Breast epithelium (tissue), 4 donors: ENCODE measurements around the gene RPS14. TPM values are rescaled to one million over a fixed set of nuclear protein-coding genes. Genes with fewer than 3 reads are reported as not detected.

Source experiments
- DNase-seq, 2 donors: peaks; one replicate each; pipeline ENCODE4 v3.0.0-alpha.2; 2019; ENCODE audit warnings: low spot score in 2 of 2
- H3K27ac ChIP-seq, 2 donors: fragments of 200-600 bp; sonication (generic) in 1 of 2; one replicate each; pipeline ENCODE4 v1.5.1; 2016 to 2019; ENCODE audit warnings: mild to moderate bottlenecking in 1 of 2
- H3K27me3 ChIP-seq, 2 donors: fragments of 200-600 bp; sonication (generic) in 1 of 2; one replicate each; pipeline versions ENCODE4 v1.5.1 to v1.6.0; 2017 to 2019; ENCODE audit warnings: control low read depth in 1 of 2, mild to moderate bottlenecking in 1 of 2
- H3K36me3 ChIP-seq: fragments of 200-600 bp; one replicate; pipeline ENCODE4 v1.5.1; 2019
- H3K4me1 ChIP-seq, 2 donors: fragments of 200-600 bp; sonication (generic); one replicate each; pipeline ENCODE4 v1.5.1; 2016 to 2019; ENCODE audit warnings: control low read depth in 1 of 2
- H3K4me3 ChIP-seq, 3 donors: fragments of 200-600 bp; sonication (generic); 1 replicate in 2 of 3; 2 replicates in 1 of 3; pipeline ENCODE4 v1.5.1; 2016 to 2019; ENCODE audit warnings: mild to moderate bottlenecking in 3 of 3, moderate library complexity in 2 of 3
- H3K9me3 ChIP-seq, 2 donors: fragments of 200-600 bp; sonication (generic) in 1 of 2; one replicate each; pipeline ENCODE4 v1.5.1; 2016 to 2019; ENCODE audit warnings: control low read depth in 1 of 2
- CTCF ChIP-seq, 3 donors: fragments of 450-650 bp; IDR thresholded peaks; one replicate each; pipeline ENCODE4 v1.5.1; 2016 to 2017; ENCODE audit warnings: antibody characterized with exemption in 3 of 3, mild to moderate bottlenecking in 3 of 3, moderate library complexity in 3 of 3
- POLR2A ChIP-seq: fragments of 450-650 bp; IDR thresholded peaks from one replicate; pipeline ENCODE4 v1.6.1; 2016; ENCODE audit warnings: antibody characterized with exemption, mild to moderate bottlenecking, moderate library complexity
- POLR2AphosphoS5 ChIP-seq, 3 donors: sonication (generic); formaldehyde crosslinking; IDR thresholded peaks; one replicate each; pipeline ENCODE4 v1.6.1; 2017; ENCODE audit warnings: antibody characterized with exemption in 3 of 3
- intact Hi-C: fragments of 100-400 bp; cut with DNase I; formaldehyde crosslinking; loops from one replicate; pipeline ENCODE4 v1.15.1; 2023; ENCODE audit warnings: low total_unique reads
- total RNA-seq, 3 donors: library from RNA; depleted of rRNA; stranded (reverse); fragments of >200 nt; gene quantifications; one replicate each; pipeline ENCODE4 v1.1.0, GENCODE V29; 2016

RPS14 gene
- total RNA-seq, 3 donors from 2014 or later, result 3,271 to 4,472 (median 4,011) TPM

GRCh38 chr5:150401076-150401375, 48.5 kb downstream of the RPS14 start:
- DNase-seq, result no peak
- no peaks in the 10 kb centered on the region for H3K27me3 ChIP-seq
- intact Hi-C loops, result loop anchor here (1.0 kb wide), 1 partner anchor 48 kb away; the partner anchor contains the start of gene RPS14
- H3K27ac ChIP-seq, result no peak overlapping the region
- no peaks in the 10 kb centered on the region for H3K4me1 ChIP-seq
- H3K9me3 ChIP-seq, result no peaks in the 10 kb centered on the region
- H3K36me3 ChIP-seq, result peaks cover 17% of the 10 kb centered on the region
- TF ChIP-seq POLR2AphosphoS5 (IDR thresholded peaks at IDR 0.05), result no peak
- no peak for TF ChIP-seq CTCF (IDR thresholded peaks at IDR 0.05)
- no peak for TF ChIP-seq POLR2A
- no peak overlapping the region for H3K4me3 ChIP-seq

GRCh38 chr5:150400316-150401075, 49.0 kb downstream of the RPS14 start:
- TF ChIP-seq POLR2A (no peak), CTCF (IDR thresholded peaks at IDR 0.05) (no peak), POLR2AphosphoS5 (IDR thresholded peaks at IDR 0.05) (no peak)
- Histone ChIP-seq H3K9me3 (no peaks in the 10 kb centered on the region), H3K4me1 (no peaks in the 10 kb centered on the region), H3K27me3 (no peaks in the 10 kb centered on the region), H3K36me3 (peaks cover 17% of the 10 kb centered on the region), H3K4me3 (no peak overlapping the region), H3K27ac (no peak overlapping the region)
- no peak for DNase-seq
- intact Hi-C loops, result loop anchor here (1.0 kb wide), 1 partner anchor 49 kb away; the partner anchor contains the start of gene RPS14

- Histone ChIP-seq H3K9me3 (no peaks in the 10 kb centered on the region), H3K36me3 (peaks cover 17% of the 10 kb centered on the region), H3K27me3 (no peaks in the 10 kb centered on the region), H3K27ac (no peak overlapping the region), H3K4me1 (no peaks in the 10 kb centered on the region), H3K4me3 (no peak overlapping the region)
- intact Hi-C loops, result no loop called here
- TF ChIP-seq POLR2AphosphoS5 (IDR thresholded peaks at IDR 0.05) (no peak), POLR2A (no peak), CTCF (IDR thresholded peaks at IDR 0.05) (no peak)
- DNase-seq, result no peak
Observed at GRCh38 chr5:150399524-150400211, 49.9 kb downstream of the RPS14 start.

- DNase-seq, result no peak
- no peaks in the 10 kb centered on the region for H3K4me1 ChIP-seq
- no peak overlapping the region for H3K4me3 ChIP-seq
- TF ChIP-seq CTCF (IDR thresholded peaks at IDR 0.05), result no peak
- TF ChIP-seq POLR2AphosphoS5 (IDR thresholded peaks at IDR 0.05), result no peak
- no peak for TF ChIP-seq POLR2A
- intact Hi-C loops, result no loop called here
- H3K27me3 ChIP-seq, result no peaks in the 10 kb centered on the region
- H3K36me3 ChIP-seq, result peaks cover 17% of the 10 kb centered on the region
- H3K27ac ChIP-seq, result no peak overlapping the region
- no peaks in the 10 kb centered on the region for H3K9me3 ChIP-seq
Observed at GRCh38 chr5:150398722-150399523, 50.6 kb downstream of the RPS14 start.
